Midbrain (tissue), 1 donor: Measurements from ENCODE around the gene RBM26.
"Not testable (repeated sequence)": the region's sequence is repeated elsewhere in the genome, so short reads cannot be mapped to it uniquely, and the experiment has no call there.

Experiments
- DNase-seq: peaks from one replicate; lab custom pipeline; 2025; lab: John Stamatoyannopoulos, UW

The RBM26 gene

DNA sequence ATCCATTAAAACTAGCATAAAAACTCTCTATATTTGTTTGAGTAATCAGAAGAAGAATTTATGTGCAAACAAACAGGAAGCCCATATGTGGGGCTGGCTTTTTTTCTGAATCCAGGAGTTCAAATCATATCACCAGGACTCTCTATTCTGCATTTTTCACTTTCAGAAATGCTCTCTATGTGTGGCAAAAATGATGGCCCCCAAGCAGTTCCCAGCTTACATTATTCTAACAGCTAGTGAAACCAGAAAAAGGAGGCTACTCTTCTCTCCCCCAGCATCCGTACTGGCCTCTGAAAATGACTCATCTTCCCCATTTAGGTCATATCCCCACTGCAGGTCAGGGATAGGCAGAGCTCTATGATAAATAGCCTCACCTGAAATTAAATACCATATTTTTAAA is 20.4 kb downstream of the RBM26 start:
- DNase-seq = no peak

- DNase-seq = no peak
Measured at GRCh38 chr13:79384022-79384610, 21.9 kb downstream of the RBM26 start.

DNA sequence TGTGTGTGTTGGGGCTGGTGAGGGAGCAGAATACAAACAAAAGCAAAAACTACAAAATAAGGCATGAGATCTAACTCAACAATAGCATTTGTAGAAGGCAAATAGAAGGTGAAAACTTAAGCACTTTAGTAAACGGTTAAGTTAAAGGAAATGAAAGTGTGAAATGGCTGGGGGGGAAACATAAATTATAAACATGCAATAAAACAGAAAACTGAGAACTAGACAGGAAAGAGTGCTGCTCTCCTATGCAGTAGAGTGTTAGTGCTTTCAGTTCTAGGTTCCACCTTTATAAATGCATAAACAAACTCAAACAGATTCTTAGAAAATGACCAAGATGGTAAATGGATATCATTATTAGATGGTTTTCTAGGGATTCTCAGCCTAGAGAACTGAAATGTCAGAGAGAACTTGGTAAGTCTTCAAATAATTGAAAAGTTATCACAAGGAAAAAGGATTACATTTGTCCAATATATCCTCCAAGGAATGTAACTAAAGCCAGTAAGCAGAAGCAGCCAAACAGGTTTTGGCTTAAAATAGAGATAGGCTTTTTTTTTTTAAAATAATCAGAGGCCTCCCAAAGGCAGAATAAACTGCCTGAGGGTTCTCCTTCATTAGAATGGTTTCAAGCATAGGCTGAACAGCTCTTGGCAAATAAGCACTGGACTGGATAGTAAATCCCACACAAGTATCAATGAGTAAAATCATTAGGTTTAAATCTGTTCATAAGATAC is 23.3 kb downstream of the RBM26 start:
- DNase-seq = no peak

- DNase-seq = no peak
Measured at GRCh38 chr13:79380997-79381396, 25.1 kb downstream of the RBM26 start.

GRCh38 chr13:79379274-79379673 is 26.8 kb downstream of the RBM26 start:
- DNase-seq = no peak

DNA sequence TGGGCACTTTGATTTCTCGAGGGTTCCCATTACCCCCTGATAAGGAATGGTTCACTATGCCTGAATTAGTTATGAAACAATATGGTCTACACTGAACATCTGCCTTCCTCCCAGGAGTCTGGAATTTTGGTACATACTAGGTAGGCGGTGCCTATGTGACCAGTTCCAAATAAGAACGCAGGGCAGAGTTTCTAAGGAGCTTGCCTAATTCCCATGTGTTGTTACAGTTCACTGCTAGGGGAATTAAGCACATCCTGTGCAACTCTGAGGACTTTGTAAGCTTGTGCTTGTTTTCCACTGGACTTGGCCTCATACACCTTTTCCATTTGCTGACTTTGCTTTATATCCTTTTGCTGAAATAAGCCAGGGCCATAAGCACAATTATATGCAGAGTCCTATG is 29.2 kb downstream of the RBM26 start:
- no peak for DNase-seq

GRCh38 chr13:79374578-79374977 is 31.5 kb downstream of the RBM26 start:
- no peak for DNase-seq

GRCh38 chr13:79373916-79374315 is 32.1 kb downstream of the RBM26 start:
- DNase-seq = no peak

DNA sequence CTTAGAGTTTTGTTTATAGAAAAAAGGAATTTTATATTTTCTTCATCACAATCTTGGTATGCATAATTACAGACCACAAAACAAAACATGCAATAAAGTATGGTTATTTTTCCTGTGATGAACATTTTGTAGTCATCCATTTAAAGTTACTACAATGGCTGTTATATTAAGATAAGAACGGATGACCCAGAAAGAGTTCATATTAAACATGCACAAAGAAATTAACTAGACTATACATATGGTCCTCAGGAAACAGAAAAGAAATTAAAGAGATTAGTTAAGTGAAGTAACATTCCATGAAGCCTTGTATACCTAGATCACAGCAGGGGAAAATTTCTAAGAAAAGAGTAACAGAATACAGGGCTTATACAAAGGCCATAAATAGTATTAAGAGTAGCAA is 36.8 kb downstream of the RBM26 start:
- no peak for DNase-seq

GRCh38 chr13:79365981-79366380 is 40.1 kb downstream of the RBM26 start:
- no peak for DNase-seq

GRCh38 chr13:79361299-79361698 is 44.8 kb downstream of the RBM26 start:
- DNase-seq = no peak

GRCh38 chr13:79360095-79360494 is 46.0 kb downstream of the RBM26 start:
- no peak for DNase-seq

GRCh38 chr13:79359064-79359463 is 47.0 kb downstream of the RBM26 start:
- DNase-seq = no peak

DNA sequence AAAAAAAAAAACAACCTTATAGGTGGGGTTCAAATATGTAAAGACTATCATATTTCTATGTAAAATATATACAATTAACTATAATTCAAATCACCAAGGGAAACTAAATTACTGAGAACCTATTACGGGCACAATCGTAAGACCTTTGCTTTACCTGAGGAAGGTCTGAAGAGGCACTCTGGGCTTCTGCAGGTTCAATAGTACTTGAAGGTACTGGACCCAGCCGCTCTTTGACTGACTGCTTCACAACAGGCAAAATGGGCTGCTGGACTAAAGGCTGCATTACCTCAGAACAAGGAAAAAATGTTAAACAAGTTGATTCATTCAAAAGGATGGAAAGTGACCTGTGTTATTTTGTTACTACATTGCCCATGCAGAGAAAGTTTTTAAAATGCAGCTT is 51.8 kb downstream of the RBM26 start:
- DNase-seq = no peak

DNA sequence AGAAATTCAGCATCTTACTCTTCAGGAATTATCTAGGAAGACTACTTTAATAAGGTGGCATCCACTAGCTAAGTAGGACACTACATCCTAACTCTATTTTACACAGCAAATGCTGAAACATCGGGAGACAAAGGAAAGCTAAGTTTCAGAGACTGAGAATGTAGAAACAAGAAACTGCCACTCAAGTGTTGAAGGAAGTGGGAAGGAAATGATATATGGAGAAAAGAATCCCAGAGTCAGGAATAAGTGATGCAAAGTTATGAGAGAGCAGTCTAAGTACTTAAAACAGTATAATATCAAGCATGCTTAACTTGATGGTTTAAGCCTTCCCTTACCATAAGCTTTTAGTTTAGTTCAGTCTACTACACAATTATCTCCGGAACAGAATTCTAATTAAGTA is 52.4 kb downstream of the RBM26 start:
- DNase-seq = no peak

- DNase-seq = no peak
Measured at GRCh38 chr13:79352107-79352506, 53.9 kb downstream of the RBM26 start.

DNA sequence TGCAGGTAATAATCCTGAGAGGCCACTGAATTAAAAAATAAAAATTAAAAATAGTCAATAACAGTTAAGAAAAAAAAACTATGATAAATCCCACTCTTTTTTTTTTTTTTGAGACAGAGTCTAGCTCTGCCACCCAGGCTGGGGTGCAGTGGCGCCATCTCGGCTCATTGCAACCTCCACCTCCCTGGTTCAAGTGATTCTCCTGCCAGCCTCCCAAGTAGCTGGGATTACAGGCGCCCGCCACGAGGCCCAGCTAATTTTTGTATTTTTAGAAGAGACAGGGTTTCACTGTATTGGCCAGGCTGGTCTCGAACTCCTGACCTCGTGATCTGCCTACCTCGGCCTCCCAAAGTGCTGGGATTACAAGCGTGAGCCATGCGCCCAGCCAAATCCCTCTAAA is 56.4 kb downstream of the RBM26 start:
- DNase-seq = not testable (repeated sequence)

- no peak for DNase-seq
Measured at GRCh38 chr13:79349011-79349410, 57.0 kb downstream of the RBM26 start.

DNA sequence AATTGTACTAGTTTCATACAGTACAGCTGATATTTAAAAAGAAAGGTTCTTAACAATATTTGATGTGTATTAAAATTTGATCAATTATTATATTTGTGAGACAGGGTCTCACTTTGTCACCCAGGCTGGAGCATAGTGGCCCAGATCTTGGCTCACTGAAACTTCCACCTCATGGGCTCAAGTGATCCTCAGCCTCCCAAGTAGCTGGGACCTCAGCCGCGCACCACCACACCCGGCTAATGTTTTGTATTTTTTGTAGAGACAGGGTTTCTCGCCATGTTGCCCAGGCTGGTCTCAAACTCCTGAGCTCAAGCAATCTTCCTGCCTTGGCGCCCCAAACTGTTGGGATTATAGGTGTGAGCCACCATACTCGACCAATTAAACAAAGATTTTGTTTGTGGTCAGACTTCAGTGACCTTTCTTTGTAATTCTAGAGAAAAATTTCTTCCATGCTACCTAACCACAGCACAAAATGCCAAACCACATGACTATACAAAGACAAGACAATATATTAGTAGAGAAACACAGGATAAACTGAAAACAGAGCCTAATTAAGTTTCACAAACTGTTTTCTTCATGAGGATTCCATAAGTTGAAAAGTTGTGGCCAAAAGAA is 59.6 kb downstream of the RBM26 start:
- DNase-seq = no peak

GRCh38 chr13:79341202-79341601 is 64.9 kb downstream of the RBM26 start:
- no peak for DNase-seq

GRCh38 chr13:79340490-79340889 is 65.6 kb downstream of the RBM26 start:
- no peak for DNase-seq

GRCh38 chr13:79338343-79338742 is 67.7 kb downstream of the RBM26 start:
- DNase-seq = no peak

- DNase-seq = no peak
Measured at GRCh38 chr13:79336966-79337365, 69.1 kb downstream of the RBM26 start.

DNA sequence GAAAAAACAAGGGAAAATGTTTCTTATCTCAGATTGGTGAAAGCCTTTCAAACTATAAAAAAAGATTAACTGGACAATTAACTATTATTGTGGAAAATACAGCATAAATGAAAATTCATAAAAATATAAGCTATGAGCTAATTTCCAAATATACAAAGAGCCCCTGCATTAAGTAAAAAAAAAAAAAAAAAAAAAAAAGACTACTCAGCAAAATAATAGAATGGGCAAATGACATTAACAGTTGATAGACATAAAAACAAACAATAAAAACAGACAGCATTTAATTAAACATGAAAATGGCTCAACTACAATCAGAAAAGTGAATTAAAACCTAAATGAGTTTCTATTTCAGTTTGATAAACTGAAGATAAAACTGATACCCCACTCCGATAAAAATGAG is 77.5 kb downstream of the RBM26 start:
- no peak for DNase-seq
